ENCODE data around the gene NIPAL4.

The NIPAL4 gene

GRCh38 chr5:157460921-157461792 lies 1.1 kb downstream of the NIPAL4 start:
- peaks cover 13% of the 10 kb centered on the region in 2 donors for H3K27me3 ChIP-seq (ENCODE audit: control insufficient read depth in 2 of 2, insufficient read depth in 2 of 2, low read length in 2 of 2)
- no peak overlapping the region for H3K9ac ChIP-seq (ENCODE audit: low read depth in 1 of 2, low read length in 2 of 2)
- H3K27ac ChIP-seq (ENCODE audit: low read depth in 2 of 2, low read length in 2 of 2), result no peak overlapping the region
- H3K36me3 ChIP-seq (ENCODE audit: control insufficient read depth in 2 of 2, insufficient read depth in 2 of 2, low read length in 2 of 2), result no peaks in the 10 kb centered on the region
- H3K9me3 ChIP-seq (ENCODE audit: control insufficient read depth in 2 of 2, low read length in 2 of 2), result no peaks in the 10 kb centered on the region
- no peak overlapping the region for H3K4me3 ChIP-seq (ENCODE audit: low read length in 2 of 2)
- peaks cover 0 to 11% of the 10 kb centered on the region in 2 donors for H3K4me1 ChIP-seq (ENCODE audit: control insufficient read depth in 2 of 2, insufficient read depth in 2 of 2, low read length in 2 of 2)

DNA sequence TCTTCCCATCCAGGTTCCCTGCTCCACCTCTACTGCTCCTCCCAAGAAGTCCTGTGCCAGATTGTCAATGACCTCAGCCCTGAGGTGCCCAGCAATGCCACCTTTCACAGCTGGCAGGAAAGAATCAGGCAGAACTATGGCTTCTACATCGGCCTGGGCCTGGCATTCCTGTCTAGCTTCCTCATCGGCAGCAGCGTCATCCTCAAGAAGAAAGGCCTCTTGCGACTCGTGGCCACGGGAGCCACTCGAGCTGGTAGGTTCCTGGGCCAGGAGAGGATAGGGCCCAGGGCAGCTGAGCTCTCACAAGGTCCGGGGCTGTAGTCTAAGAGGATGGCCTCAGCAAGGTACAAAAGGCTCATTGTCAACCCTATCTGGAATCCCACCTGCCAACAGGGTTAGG lies 3.1 kb downstream of the NIPAL4 start:
- no peaks in the 10 kb centered on the region for H3K9me3 ChIP-seq (ENCODE audit: control insufficient read depth in 2 of 2, low read length in 2 of 2)
- H3K36me3 ChIP-seq (ENCODE audit: control insufficient read depth in 2 of 2, insufficient read depth in 2 of 2, low read length in 2 of 2), result no peaks in the 10 kb centered on the region
- no peak overlapping the region for H3K4me3 ChIP-seq (ENCODE audit: low read length in 2 of 2)
- peaks cover 0 to 11% of the 10 kb centered on the region in 2 donors for H3K4me1 ChIP-seq (ENCODE audit: control insufficient read depth in 2 of 2, insufficient read depth in 2 of 2, low read length in 2 of 2)
- peaks cover 13% of the 10 kb centered on the region in 2 donors for H3K27me3 ChIP-seq (ENCODE audit: control insufficient read depth in 2 of 2, insufficient read depth in 2 of 2, low read length in 2 of 2)
- no peak overlapping the region for H3K9ac ChIP-seq (ENCODE audit: low read depth in 1 of 2, low read length in 2 of 2)
- H3K27ac ChIP-seq (ENCODE audit: low read depth in 2 of 2, low read length in 2 of 2), result peak overlapping the region in 1 of 2 donors; percentile 3

GRCh38 chr5:157463621-157464518 lies 3.9 kb downstream of the NIPAL4 start:
- Histone ChIP-seq H3K9ac (ENCODE audit: low read depth in 1 of 2, low read length in 2 of 2) (no peak overlapping the region), H3K9me3 (ENCODE audit: control insufficient read depth in 2 of 2, low read length in 2 of 2) (no peaks in the 10 kb centered on the region), H3K36me3 (ENCODE audit: control insufficient read depth in 2 of 2, insufficient read depth in 2 of 2, low read length in 2 of 2) (no peaks in the 10 kb centered on the region), H3K27ac (ENCODE audit: low read depth in 2 of 2, low read length in 2 of 2) (peak overlapping the region; percentile 28 to 62), H3K4me3 (ENCODE audit: low read length in 2 of 2) (no peak overlapping the region), H3K4me1 (ENCODE audit: control insufficient read depth in 2 of 2, insufficient read depth in 2 of 2, low read length in 2 of 2) (peaks cover 0 to 11% of the 10 kb centered on the region in 2 donors), H3K27me3 (ENCODE audit: control insufficient read depth in 2 of 2, insufficient read depth in 2 of 2, low read length in 2 of 2) (peaks cover 13% of the 10 kb centered on the region in 2 donors)

DNA sequence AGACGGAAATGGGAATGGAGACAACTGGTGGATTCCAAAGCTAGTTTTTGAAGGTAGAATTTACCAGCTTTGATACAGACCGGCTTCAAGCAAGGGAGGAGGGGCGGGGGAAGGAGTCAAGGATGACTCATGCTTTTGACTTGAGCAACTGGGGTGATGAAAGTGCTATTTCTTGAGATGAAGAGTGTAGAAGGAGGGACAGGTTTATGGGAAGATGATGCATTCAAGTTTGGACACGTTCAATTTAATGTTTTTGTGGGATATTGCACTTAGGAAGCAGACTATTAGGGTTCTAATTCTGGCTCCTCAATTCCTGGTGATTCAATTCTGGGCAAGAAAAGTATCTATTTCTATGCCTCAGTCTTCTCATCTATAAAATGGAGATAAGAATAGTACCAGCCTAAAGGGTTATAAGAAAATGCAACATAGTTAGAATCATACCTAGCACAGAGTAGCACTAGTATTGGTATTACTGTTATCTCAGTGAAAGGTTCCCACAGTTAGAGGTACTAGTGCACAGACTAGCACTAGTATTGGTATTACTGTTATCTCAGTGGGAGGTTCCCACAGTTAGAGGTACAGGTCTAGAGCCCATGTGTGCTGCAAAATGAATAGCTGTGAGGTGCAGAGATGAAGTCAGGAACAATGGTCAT lies 4.6 kb downstream of the NIPAL4 start:
- H3K4me3 ChIP-seq (ENCODE audit: low read length in 2 of 2), result no peak overlapping the region
- peaks cover 10 to 12% of the 10 kb centered on the region in 2 donors for H3K27me3 ChIP-seq (ENCODE audit: control insufficient read depth in 2 of 2, insufficient read depth in 2 of 2, low read length in 2 of 2)
- H3K27ac ChIP-seq (ENCODE audit: low read depth in 2 of 2, low read length in 2 of 2), result peak overlapping the region; percentile 28 to 62
- peaks cover 0 to 10% of the 10 kb centered on the region in 2 donors for H3K4me1 ChIP-seq (ENCODE audit: control insufficient read depth in 2 of 2, insufficient read depth in 2 of 2, low read length in 2 of 2)
- no peak overlapping the region for H3K9ac ChIP-seq (ENCODE audit: low read depth in 1 of 2, low read length in 2 of 2)
- no peaks in the 10 kb centered on the region for H3K36me3 ChIP-seq (ENCODE audit: control insufficient read depth in 2 of 2, insufficient read depth in 2 of 2, low read length in 2 of 2)
- no peaks in the 10 kb centered on the region for H3K9me3 ChIP-seq (ENCODE audit: control insufficient read depth in 2 of 2, low read length in 2 of 2)

DNA sequence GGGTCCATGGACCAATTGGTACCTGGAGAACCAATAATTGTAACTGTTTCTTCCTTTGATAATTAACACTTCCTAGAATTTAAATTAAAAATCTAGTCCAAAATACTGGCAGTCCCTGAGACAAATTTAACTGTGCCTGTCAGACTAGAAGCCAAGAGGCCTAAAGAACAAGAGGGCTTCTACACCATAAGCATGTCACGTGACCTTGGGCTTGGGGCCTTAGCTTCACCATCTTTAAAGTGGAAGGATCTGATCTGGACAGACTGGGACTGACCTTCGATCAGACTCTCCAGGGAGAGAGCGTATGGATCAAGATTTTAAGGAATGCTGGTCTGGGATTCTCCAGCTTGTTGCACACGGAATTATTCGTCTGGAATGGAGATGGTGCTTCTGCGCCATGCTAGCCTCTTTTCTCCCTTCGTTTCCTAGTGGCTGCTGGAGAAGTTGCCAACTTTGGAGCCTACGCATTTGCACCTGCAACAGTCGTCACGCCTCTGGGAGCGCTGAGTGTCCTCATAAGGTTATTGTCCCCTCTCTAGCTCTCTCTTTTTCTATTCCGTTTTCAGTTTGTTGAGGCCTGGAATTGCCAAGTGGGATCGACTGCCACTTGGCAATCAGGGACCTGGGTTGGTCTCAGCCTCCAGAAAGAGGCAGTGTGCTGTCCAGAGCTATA lies 8.4 kb downstream of the NIPAL4 start:
- Histone ChIP-seq H3K27ac (ENCODE audit: low read depth in 2 of 2, low read length in 2 of 2) (no peak overlapping the region), H3K4me3 (ENCODE audit: low read length in 2 of 2) (no peak overlapping the region), H3K9ac (ENCODE audit: low read depth in 1 of 2, low read length in 2 of 2) (no peak overlapping the region), H3K9me3 (ENCODE audit: control insufficient read depth in 2 of 2, low read length in 2 of 2) (no peaks in the 10 kb centered on the region), H3K4me1 (ENCODE audit: control insufficient read depth in 2 of 2, insufficient read depth in 2 of 2, low read length in 2 of 2) (no peaks in the 10 kb centered on the region), H3K27me3 (ENCODE audit: control insufficient read depth in 2 of 2, insufficient read depth in 2 of 2, low read length in 2 of 2) (no peaks in the 10 kb centered on the region), H3K36me3 (ENCODE audit: control insufficient read depth in 2 of 2, insufficient read depth in 2 of 2, low read length in 2 of 2) (no peaks in the 10 kb centered on the region)

GRCh38 chr5:157469073-157469472 lies 9.1 kb downstream of the NIPAL4 start:
- Histone ChIP-seq H3K36me3 (ENCODE audit: control insufficient read depth in 2 of 2, insufficient read depth in 2 of 2, low read length in 2 of 2) (no peaks in the 10 kb centered on the region), H3K9me3 (ENCODE audit: control insufficient read depth in 2 of 2, low read length in 2 of 2) (no peaks in the 10 kb centered on the region), H3K27ac (ENCODE audit: low read depth in 2 of 2, low read length in 2 of 2) (no peak overlapping the region), H3K9ac (ENCODE audit: low read depth in 1 of 2, low read length in 2 of 2) (no peak overlapping the region), H3K27me3 (ENCODE audit: control insufficient read depth in 2 of 2, insufficient read depth in 2 of 2, low read length in 2 of 2) (no peaks in the 10 kb centered on the region), H3K4me3 (ENCODE audit: low read length in 2 of 2) (no peak overlapping the region), H3K4me1 (ENCODE audit: control insufficient read depth in 2 of 2, insufficient read depth in 2 of 2, low read length in 2 of 2) (no peaks in the 10 kb centered on the region)

DNA sequence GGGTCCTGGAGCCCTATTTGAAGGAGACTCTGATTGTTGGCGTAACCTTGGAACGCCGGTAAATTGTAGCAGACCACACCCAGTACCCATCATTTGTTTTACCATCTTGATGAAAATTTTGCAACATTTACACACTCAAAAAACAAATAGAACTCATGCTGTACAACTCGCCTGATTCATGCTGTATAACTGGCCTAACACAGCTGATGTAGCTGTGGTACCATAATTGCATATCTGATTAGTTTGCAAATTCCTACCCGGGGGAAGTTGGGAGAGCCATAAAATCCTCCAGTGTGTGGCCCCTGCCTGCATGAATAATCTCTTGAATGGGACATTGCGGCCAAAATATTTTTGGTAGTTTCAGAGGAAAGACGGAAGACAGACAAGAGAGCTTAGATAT lies 9.7 kb downstream of the NIPAL4 start:
- no peak overlapping the region for H3K4me3 ChIP-seq (ENCODE audit: low read length in 2 of 2)
- no peaks in the 10 kb centered on the region for H3K27me3 ChIP-seq (ENCODE audit: control insufficient read depth in 2 of 2, insufficient read depth in 2 of 2, low read length in 2 of 2)
- no peaks in the 10 kb centered on the region for H3K9me3 ChIP-seq (ENCODE audit: control insufficient read depth in 2 of 2, low read length in 2 of 2)
- H3K27ac ChIP-seq (ENCODE audit: low read depth in 2 of 2, low read length in 2 of 2), result no peak overlapping the region
- H3K9ac ChIP-seq (ENCODE audit: low read depth in 1 of 2, low read length in 2 of 2), result no peak overlapping the region
- no peaks in the 10 kb centered on the region for H3K4me1 ChIP-seq (ENCODE audit: control insufficient read depth in 2 of 2, insufficient read depth in 2 of 2, low read length in 2 of 2)
- no peaks in the 10 kb centered on the region for H3K36me3 ChIP-seq (ENCODE audit: control insufficient read depth in 2 of 2, insufficient read depth in 2 of 2, low read length in 2 of 2)

GRCh38 chr5:157470631-157471030 lies 10.6 kb downstream of the NIPAL4 start:
- no peak overlapping the region for H3K27ac ChIP-seq (ENCODE audit: low read depth in 2 of 2, low read length in 2 of 2)
- H3K9me3 ChIP-seq (ENCODE audit: control insufficient read depth in 2 of 2, low read length in 2 of 2), result no peaks in the 10 kb centered on the region
- no peaks in the 10 kb centered on the region for H3K36me3 ChIP-seq (ENCODE audit: control insufficient read depth in 2 of 2, insufficient read depth in 2 of 2, low read length in 2 of 2)
- no peaks in the 10 kb centered on the region for H3K27me3 ChIP-seq (ENCODE audit: control insufficient read depth in 2 of 2, insufficient read depth in 2 of 2, low read length in 2 of 2)
- no peak overlapping the region for H3K9ac ChIP-seq (ENCODE audit: low read depth in 1 of 2, low read length in 2 of 2)
- no peaks in the 10 kb centered on the region for H3K4me1 ChIP-seq (ENCODE audit: control insufficient read depth in 2 of 2, insufficient read depth in 2 of 2, low read length in 2 of 2)
- H3K4me3 ChIP-seq (ENCODE audit: low read length in 2 of 2), result no peak overlapping the region

DNA sequence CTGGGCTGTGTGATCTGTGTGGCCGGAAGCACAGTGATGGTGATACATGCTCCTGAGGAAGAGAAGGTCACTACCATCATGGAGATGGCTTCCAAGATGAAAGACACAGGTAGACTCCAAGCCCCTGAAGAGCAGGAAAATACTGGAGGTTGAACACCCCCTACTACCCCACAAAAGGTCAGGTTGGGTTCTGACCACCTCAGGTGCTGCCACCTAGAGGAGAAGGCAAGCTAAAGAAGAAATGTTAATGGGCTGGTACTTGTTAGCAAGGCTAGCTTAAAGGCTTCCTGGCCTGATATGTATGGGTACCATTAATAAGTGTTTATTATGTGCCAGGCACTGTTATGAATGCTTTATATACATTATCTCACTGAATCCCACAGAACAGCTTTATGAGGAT lies 11.7 kb downstream of the NIPAL4 start:
- no peak overlapping the region for H3K4me3 ChIP-seq (ENCODE audit: low read length in 2 of 2)
- no peak overlapping the region for H3K9ac ChIP-seq (ENCODE audit: low read depth in 1 of 2, low read length in 2 of 2)
- H3K9me3 ChIP-seq (ENCODE audit: control insufficient read depth in 2 of 2, low read length in 2 of 2), result no peaks in the 10 kb centered on the region
- no peaks in the 10 kb centered on the region for H3K27me3 ChIP-seq (ENCODE audit: control insufficient read depth in 2 of 2, insufficient read depth in 2 of 2, low read length in 2 of 2)
- no peaks in the 10 kb centered on the region for H3K36me3 ChIP-seq (ENCODE audit: control insufficient read depth in 2 of 2, insufficient read depth in 2 of 2, low read length in 2 of 2)
- no peak overlapping the region for H3K27ac ChIP-seq (ENCODE audit: low read depth in 2 of 2, low read length in 2 of 2)
- H3K4me1 ChIP-seq (ENCODE audit: control insufficient read depth in 2 of 2, insufficient read depth in 2 of 2, low read length in 2 of 2), result no peaks in the 10 kb centered on the region

Data from mucosa of rectum (tissue), 2 donors.